ENCODE results near the gene TFR2. TPM values are rescaled to one million over a fixed set of nuclear protein-coding genes. Genes with fewer than 3 reads are reported as not detected.

The TFR2 gene
- total and polyA plus RNA-seq, 9 of the 15 experiments (the other 6 are each of a cell fraction or from before 2014, with no cell fraction given), result 3.8 to 123 (median 51.1) TPM

DNA sequence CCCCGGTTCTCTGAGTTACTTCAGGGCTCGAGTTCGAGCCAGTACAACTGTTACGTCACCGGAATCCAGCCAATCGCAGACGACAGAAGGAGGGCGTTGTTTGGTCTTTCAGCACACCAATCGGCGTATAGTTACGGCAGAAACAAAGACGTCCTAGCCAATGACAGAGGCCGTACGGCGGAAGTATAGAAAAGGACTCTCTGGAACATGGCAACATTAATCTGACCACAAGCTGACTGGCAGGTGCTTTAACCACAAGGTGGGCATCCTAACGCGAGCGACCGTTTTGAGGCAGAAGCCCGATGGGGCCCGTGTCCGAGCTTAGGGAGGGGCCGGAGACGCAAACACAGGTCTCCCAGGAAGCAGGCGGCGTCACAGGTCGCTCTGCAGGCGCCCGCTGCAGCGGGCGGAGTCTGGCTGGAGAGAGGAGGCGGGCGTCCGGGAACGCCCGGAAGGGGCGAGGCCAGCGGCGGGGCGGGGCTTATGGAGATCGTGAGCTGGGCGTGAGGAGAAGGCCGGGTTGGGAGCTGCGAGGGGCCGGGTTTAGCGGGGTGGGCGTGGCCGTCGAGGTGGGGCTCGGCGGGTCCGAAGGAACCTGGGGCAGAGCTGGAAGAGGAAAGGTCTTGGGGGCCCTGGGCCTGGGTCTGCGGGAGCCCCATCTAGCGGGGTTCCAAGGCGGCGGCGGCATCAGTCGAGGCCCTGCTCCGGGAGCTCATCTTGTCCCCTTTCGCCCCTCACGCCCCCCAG, 29.2 kb downstream of the TFR2 start, which contains the start of gene MOSPD3 (continued):
- TF ChIP-seq, protein P1, sequence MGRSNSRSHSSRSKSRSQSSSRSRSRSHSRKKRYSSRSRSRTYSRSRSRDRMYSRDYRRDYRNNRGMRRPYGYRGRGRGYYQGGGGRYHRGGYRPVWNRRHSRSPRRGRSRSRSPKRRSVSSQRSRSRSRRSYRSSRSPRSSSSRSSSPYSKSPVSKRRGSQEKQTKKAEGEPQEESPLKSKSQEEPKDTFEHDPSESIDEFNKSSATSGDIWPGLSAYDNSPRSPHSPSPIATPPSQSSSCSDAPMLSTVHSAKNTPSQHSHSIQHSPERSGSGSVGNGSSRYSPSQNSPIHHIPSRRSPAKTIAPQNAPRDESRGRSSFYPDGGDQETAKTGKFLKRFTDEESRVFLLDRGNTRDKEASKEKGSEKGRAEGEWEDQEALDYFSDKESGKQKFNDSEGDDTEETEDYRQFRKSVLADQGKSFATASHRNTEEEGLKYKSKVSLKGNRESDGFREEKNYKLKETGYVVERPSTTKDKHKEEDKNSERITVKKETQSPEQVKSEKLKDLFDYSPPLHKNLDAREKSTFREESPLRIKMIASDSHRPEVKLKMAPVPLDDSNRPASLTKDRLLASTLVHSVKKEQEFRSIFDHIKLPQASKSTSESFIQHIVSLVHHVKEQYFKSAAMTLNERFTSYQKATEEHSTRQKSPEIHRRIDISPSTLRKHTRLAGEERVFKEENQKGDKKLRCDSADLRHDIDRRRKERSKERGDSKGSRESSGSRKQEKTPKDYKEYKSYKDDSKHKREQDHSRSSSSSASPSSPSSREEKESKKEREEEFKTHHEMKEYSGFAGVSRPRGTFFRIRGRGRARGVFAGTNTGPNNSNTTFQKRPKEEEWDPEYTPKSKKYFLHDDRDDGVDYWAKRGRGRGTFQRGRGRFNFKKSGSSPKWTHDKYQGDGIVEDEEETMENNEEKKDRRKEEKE (IDR thresholded peaks at IDR 0.05; ENCODE audit: borderline replicate concordance in 1 of 2, control insufficient read depth in 1 of 2, low read depth in 2 of 2, low read length in 1 of 2), result no peak
- TF ChIP-seq CC2D1A (IDR thresholded peaks at IDR 0.05) (no peak; the same call in 1 of the 2 replicates), CBX8 (IDR thresholded peaks at IDR 0.05; ENCODE audit: borderline replicate concordance, extremely low read depth, low read depth, low read length, poor library complexity, severe bottlenecking) (no peak), CREM (IDR thresholded peaks at IDR 0.05; ENCODE audit: low read depth) (peak; percentile 83), ZFX (CRISPR knock-in tag; IDR thresholded peaks at IDR 0.05) (peak; percentile 60), TAF7 (tag; IDR thresholded peaks at IDR 0.05) (peak; percentile 39), RB1 (IDR thresholded peaks at IDR 0.05; ENCODE audit: low read depth) (peak; percentile 38; the same call in 1 of the 2 replicates), CBFB (CRISPR knock-in tag; IDR thresholded peaks at IDR 0.05) (peak; percentile 89; the same call in 1 of the 2 replicates), IRF2 (CRISPR knock-in tag; IDR thresholded peaks at IDR 0.05) (no peak), DNMT1 (IDR thresholded peaks at IDR 0.05) (no peak), EZH2 (IDR thresholded peaks at IDR 0.05; ENCODE audit: borderline replicate concordance, low read depth, low read length) (no peak), SP1 (CRISPR knock-in tag; IDR thresholded peaks at IDR 0.05) (peak; percentile 89), ZNF311 (CRISPR knock-in tag; IDR thresholded peaks at IDR 0.05) (no peak)
- TF ChIP-seq, protein P2, sequence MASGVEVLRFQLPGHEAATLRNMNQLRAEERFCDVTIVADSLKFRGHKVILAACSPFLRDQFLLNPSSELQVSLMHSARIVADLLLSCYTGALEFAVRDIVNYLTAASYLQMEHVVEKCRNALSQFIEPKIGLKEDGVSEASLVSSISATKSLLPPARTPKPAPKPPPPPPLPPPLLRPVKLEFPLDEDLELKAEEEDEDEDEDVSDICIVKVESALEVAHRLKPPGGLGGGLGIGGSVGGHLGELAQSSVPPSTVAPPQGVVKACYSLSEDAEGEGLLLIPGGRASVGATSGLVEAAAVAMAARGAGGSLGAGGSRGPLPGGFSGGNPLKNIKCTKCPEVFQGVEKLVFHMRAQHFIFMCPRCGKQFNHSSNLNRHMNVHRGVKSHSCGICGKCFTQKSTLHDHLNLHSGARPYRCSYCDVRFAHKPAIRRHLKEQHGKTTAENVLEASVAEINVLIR (CRISPR knock-in tag; IDR thresholded peaks at IDR 0.05), result peak; percentile 36; the same call in 1 of the 2 replicates
- TF ChIP-seq, protein P3, sequence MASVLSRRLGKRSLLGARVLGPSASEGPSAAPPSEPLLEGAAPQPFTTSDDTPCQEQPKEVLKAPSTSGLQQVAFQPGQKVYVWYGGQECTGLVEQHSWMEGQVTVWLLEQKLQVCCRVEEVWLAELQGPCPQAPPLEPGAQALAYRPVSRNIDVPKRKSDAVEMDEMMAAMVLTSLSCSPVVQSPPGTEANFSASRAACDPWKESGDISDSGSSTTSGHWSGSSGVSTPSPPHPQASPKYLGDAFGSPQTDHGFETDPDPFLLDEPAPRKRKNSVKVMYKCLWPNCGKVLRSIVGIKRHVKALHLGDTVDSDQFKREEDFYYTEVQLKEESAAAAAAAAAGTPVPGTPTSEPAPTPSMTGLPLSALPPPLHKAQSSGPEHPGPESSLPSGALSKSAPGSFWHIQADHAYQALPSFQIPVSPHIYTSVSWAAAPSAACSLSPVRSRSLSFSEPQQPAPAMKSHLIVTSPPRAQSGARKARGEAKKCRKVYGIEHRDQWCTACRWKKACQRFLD (CRISPR knock-in tag; IDR thresholded peaks at IDR 0.05), result no peak
- TF ChIP-seq, protein P4, sequence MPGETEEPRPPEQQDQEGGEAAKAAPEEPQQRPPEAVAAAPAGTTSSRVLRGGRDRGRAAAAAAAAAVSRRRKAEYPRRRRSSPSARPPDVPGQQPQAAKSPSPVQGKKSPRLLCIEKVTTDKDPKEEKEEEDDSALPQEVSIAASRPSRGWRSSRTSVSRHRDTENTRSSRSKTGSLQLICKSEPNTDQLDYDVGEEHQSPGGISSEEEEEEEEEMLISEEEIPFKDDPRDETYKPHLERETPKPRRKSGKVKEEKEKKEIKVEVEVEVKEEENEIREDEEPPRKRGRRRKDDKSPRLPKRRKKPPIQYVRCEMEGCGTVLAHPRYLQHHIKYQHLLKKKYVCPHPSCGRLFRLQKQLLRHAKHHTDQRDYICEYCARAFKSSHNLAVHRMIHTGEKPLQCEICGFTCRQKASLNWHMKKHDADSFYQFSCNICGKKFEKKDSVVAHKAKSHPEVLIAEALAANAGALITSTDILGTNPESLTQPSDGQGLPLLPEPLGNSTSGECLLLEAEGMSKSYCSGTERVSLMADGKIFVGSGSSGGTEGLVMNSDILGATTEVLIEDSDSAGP (CRISPR knock-in tag; IDR thresholded peaks at IDR 0.05), result no peak
- TF ChIP-seq, protein P5, sequence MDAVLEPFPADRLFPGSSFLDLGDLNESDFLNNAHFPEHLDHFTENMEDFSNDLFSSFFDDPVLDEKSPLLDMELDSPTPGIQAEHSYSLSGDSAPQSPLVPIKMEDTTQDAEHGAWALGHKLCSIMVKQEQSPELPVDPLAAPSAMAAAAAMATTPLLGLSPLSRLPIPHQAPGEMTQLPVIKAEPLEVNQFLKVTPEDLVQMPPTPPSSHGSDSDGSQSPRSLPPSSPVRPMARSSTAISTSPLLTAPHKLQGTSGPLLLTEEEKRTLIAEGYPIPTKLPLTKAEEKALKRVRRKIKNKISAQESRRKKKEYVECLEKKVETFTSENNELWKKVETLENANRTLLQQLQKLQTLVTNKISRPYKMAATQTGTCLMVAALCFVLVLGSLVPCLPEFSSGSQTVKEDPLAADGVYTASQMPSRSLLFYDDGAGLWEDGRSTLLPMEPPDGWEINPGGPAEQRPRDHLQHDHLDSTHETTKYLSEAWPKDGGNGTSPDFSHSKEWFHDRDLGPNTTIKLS (IDR thresholded peaks at IDR 0.05; ENCODE audit: borderline replicate concordance, low read depth), result peak; percentile 66; the same call in 1 of the 2 replicates

Data from K562 (cell line).